T-helper 1 cell (primary cell): ENCODE results near the gene DSCAML1.

Experiments
- DNase-seq, 5 donors: peaks; one replicate each; pipeline ENCODE4 v3.0.0-alpha.2; 2012 to 2020

Gene DSCAML1

DNA sequence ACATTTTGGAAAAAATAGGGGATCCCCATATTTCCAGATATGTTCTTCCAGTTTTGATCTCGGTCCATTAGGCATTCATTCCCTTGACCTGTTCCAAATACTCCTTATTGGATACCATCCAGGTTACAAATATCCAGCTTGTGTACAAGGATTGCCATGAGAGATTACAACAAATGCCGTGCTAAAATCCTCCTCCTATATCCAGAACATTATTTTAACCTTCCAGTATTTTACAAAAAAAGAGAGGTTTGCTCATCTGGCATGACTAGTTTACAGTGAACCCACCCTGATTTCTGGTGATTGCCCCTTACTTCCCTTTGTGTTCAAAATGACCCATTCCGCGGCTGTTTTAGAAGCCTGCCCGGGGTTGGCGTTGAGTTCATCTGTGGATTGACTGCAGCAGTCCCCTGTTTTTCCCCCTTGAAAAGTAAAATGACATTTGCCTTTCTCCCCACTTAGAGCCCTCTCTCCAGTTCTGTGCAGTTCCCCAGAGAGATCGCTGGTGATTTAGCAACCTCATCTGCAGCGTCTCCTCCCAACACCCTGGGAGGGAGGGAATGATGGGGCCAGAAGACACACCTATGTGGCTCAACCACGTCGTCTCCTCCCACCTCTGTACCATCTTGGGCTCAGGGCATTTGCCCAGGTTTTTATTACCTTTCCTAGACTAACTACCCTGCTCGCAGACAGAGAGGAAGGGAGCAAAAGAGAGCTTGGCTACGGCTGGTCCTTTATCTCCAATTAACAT lies 73.6 kb downstream of the DSCAML1 start:
- DNase-seq, result no peak

DNA sequence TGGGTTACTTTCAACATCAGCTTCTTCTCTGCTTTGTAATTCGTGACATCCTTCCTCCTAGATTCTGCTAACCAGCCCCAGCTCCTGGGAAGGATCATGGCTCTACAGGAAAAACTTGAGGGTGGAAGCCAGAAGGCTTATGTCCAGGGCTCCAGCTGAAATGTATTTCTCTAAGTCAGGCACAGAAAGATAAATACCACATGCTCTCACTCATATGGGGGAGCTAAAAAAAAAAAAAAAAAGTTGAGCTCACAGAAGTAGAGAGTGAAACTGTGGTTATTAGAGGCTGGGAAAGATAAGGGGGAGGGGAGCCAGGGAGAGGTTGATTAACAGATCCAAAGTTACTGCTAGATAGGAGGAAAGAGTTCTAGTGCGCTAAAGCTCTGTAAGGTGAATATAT lies 74.9 kb downstream of the DSCAML1 start:
- no peak for DNase-seq

DNA sequence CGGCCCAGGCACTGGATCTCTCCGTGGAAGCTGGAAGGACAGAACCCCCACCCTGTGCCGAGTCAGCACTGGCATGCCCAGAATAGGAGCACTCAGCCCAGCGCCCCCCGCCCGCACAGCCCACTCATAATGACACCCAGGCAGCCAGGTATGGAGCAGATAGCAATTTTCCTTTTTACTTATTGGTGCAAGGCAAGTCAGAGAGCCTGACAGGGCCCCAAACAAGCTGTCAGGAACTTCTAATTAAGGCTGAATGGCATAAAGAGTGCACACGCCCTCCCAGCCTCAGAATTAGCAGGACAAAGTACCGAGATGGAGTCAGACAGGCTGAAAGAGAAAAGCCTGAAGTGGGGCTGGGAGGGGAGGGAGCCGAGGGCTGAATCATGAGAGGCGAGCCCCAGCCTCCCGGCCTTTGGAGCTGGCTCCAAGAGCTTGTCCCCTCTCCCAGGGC lies 76.9 kb downstream of the DSCAML1 start:
- DNase-seq, result no peak

DNA sequence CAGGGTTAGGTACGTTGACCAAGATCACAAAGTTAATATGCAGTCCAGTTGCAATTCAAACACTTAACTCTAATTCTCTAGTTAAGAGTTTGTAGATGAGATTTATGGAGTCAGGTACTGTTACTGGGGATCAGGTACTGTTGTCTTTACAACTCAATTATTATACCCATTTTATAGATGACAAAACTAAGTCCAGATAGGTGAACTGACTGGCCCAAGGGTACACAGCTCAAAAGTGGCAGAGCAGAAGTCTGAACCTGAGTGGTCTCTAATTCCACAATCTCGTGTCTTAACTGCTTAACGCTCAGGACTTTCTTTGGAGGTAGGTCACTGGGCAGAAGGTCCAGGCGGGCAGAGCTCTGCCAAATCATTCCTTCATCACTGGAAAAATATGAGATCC lies 77.5 kb downstream of the DSCAML1 start:
- no peak for DNase-seq

DNA sequence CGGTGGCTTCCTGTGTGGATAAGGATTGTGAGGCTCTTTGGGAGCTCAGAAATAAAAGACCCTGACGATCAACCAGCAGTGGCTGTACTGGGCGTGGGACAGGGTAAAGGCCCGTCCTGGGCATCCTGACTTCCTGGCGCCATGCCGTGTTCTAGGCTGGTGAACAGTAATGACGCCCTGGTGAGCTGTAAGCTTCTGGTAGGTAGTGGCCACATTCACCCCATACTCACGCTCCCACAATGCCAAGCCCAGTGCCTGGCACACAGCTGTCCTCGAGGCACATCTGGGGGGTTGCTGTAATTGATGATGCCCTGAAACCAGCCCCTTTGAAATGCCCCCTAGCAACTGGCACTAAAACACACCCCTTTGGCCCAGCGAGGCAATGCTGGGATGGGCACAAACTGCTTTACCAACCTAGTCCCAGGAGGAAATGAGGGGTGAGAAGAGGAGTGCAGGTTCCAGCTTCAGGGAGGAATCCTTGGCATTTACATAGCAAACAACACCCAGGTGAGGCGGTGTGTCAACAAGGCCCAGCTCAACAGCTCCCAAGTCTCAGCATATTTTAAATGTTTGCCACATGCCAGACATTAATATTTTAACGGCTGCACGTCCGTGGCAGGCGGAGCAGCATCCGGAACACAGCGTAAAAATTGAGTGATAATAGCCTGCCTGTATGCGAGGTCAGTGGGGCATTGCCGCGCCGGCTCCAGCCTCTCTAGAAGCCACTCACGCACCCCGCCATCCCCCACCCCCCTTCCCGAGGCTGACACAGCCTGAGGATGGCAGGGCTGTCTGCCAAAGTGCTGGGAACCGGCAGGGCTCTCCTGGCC lies 79.3 kb downstream of the DSCAML1 start:
- no peak for DNase-seq

DNA sequence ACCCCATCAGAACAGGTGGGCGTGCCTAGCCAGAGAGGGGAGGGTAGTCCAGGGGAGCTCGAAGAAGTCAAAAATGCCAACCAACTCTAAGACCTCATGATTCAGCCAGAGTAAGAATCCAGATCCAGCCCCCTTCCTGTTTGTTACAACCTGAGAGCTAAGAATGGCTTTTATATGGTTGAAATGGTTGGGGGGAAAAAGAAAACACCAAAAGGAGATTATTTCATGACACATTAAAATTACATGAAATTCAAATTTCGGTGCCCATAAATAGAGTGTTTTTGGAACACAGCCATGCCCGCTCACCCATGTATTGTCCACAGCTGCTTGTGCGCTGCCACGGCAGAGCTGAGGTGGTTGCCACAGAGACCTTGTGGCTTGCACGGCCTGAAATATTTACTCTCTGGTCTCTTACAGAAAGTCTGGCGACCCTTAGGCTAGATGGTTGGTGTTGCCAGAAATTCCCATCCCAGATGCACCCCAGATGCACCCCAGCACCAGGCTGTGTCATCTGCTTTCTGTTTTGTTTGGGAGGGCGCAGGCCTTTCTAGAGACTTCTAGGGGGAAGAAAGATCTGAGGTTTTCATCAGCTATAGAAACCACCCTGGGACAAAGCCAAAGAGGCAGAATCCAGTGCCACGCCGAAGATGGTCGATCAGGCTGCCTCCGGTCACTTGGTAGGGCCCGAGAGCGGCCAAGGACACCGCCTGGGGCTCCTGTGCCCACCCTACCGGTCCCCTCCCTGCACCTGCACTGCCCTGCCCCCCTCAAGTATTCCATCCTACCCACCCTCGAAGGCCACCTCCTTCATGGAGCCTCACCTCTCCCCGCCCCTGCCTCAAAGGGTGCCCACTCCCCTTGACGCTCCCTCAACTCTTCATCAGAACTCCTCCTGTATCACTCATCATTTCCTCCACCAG lies 80.2 kb downstream of the DSCAML1 start:
- no peak for DNase-seq

DNA sequence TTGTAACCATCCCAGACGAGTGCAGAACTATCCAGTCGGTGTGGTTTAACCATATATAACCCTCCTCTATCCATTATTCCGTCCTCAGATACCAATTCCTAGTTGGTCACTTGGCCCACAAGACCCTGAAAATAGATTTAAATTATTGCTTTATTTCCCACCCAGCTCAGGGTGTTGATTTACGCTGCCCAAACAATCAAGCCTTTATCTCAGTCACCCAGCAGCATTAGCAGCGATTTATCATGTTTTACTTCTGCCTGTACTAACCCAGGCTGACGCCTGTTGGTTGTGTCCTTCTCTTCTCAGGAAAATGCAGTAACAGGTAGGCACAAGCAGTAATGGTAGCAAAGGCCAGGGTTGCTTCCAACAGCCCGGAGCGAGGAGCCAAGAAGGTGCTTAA lies 81.2 kb downstream of the DSCAML1 start:
- DNase-seq, result no peak

GRCh38 chr11:117713538-117713991 lies 83.5 kb downstream of the DSCAML1 start:
- no peak for DNase-seq

DNA sequence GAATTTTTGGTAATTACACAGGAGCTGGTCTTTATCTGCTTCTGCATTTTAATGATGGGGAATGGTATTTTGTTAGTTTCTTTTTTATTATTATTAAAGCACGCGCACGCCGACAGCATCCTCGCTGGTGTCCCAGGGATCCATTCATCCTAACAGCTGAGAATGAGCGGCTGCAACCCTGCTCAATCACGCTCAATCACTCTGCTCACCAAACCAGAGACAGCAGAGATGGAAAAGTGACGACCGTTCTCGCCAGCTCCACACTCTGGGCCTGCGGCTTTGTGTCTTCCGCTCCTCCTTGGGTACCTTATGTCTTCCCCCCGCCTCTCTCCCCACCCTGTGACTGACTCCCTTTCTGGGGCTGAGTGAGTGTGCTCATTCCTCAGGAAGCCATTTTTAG lies 84.5 kb downstream of the DSCAML1 start:
- no peak for DNase-seq

DNA sequence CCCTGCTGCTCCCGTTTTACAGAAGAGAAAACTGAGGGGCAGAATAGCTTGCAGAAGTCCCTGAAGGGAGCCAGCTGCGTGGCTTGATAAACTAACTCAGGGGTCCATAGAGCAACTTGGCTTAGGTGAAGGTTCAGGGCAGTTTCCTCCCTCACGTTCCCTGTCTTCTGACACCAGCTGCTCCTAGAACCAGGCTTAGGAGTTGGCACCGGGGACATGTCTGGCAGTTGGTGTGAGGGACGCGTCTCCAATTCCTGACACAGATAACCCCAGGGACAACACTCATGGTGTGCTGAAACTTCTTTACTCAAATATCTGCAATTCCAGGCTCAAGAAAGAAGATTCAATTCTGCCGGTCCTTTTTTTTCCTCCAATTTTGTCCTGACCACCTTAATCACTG lies 85.7 kb downstream of the DSCAML1 start:
- no peak for DNase-seq

DNA sequence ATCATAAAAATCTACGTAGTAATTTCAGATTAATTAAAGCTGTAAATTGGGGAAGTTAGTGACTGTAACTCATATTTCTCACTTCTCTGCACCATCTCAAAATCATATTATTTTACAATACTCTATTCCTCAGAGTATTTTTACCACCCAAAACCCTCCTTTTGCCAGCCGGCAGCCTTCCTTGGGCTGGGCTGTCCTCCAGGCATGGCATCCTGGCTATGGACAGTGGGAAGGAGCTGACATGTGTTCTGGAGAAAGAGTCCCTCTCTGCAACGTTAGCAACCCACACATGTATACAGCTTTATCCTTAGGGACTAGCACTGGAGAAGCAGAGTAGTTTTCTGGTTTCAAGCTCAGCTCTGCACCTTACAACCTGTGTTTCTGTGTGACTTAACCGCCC lies 86.8 kb downstream of the DSCAML1 start:
- DNase-seq, result no peak

DNA sequence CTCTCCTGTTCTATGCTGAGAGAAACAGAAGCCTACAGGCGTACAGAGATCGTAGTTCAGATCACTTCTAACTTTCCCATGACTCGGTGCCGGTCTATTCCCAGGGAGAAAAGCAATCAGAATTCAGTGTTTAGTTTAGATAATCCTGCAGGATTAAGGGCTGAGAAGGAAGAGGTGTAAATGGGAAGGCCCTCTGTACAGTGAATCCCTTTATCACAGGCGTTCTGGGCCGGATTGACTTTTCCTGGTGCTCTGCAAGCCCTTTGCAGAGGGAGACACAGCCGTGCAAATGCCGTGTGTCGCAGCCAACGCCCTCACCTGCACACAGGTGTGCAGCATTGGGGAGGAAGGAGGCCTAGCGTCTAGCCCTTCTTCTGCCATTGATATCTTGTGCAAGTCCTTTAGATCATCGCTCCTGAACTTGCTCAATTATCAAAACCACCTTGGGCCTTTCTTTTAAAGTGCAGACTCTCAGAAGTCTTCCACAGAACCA lies 90.6 kb downstream of the DSCAML1 start:
- no peak for DNase-seq

- DNase-seq, result no peak
Observed at GRCh38 chr11:117705866-117706265, 91.2 kb downstream of the DSCAML1 start.

DNA sequence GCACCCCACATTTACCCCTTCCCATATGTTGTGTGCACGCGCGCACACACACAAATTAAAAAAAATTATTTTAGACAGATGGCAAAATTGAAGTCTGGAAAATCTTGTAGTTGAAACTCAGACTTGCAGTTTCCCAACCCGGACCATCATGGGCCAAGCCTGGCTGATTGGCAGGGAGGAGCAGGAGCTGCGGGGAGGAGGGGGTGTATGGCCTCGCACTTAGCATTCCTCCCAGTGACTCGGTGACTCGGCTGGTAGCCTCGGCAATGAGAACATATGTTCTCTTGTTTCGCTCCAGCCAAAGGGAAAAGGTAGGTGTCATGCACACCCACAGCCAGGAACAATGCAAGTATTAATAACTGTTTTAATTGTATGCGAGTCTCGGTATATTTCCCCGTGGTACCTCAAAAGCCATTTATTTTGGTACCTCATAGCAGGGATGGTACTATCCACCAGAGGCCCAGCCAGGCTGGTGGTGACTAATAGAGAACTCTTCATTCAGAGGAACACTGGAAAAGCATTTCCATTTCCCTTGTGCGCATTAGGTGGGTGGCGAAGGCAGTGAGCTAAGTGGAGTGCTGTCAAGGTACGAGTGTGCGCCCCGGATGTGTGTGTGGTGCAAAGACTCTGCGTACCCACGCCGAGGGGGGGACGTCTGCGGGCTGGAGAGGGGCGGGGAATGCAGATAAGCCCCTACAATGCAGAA lies 92.5 kb downstream of the DSCAML1 start:
- no peak for DNase-seq

- DNase-seq, result no peak
Observed at GRCh38 chr11:117702946-117703598, 93.9 kb downstream of the DSCAML1 start.

GRCh38 chr11:117701781-117702180 lies 95.2 kb downstream of the DSCAML1 start:
- no peak for DNase-seq

- DNase-seq, result no peak
Observed at GRCh38 chr11:117700551-117700950, 96.5 kb downstream of the DSCAML1 start.

DNA sequence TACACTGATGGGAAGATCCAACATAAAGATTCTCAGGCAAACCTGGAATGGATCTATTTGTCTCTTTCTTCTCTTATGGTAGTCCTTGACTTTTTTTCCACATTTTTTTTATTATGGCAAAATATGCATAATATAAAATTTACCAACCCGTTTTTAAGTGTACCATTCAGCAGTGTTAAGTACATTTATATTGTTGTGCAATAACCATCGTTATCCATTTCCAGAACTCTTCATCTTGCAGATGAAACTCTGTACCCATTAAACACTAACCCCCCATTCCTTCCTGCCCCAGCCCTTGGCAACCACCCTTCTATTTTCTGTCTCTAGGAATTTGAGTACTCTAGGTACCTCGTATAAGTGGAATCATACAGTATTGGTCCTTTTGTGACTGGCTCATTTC lies 99.7 kb downstream of the DSCAML1 start:
- DNase-seq, result no peak

DNA sequence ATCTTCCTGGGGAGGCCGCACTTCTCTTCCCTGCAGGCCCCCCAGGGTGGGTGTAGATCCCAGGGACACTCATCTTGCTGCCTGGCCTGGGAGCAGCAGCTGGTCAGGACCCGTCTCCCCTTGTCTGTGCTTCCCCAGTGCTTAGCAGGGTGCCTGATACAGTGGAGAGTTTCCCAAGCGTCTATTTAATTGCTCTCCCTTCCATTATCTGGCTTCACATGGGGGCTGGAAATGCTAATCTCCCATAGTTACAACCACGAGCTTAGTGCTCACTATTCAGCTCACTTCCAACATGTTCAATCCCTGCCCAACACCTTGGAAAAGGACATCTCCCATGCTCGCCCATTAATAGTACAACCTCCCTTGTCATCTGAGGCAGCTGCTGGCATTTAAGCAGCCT lies 100.5 kb downstream of the DSCAML1 start:
- DNase-seq, result no peak

DNA sequence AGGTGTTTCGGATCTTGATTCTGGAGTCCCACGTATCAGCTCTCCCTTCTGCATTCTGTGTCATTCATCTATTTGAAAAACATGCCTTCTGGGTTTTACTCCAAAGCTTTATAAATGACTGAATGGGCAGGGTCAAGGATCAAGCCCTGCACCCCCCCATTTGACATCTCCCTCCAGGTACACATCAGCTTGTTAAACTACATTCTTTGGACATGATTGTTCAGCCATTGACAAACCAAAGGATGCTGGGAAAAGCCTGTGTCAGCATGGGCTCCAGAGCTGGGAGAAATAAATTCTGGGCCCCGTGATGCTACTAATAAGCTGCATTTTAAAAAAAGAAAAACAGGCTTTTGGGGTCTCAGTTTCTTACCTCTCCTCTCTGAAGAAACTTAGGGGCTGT lies 103.7 kb downstream of the DSCAML1 start:
- no peak for DNase-seq

DNA sequence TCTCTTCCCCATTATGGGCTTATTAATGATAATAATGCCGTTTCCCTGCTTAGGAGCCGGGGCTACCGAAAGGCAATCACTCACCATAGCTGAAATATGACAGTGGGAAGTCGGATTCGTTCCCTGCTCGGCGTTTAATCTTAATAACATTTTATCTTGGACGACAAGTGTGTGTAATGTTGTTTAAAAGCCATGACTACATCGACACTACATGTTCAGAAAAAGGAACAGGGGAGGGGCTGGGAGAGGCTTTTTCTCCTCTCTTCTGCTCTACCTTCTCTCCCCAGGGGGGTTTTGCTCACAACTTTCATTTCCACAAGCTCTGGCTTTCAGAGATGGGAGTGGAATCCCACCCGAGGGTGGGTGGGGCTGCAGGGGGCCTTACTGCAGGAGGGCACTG lies 105.5 kb downstream of the DSCAML1 start:
- no peak for DNase-seq

GRCh38 chr11:117691218-117691514 lies 105.8 kb downstream of the DSCAML1 start:
- no peak for DNase-seq
